ENCODE data around the gene CD59.

CD59 gene, protein sequence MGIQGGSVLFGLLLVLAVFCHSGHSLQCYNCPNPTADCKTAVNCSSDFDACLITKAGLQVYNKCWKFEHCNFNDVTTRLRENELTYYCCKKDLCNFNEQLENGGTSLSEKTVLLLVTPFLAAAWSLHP

DNA sequence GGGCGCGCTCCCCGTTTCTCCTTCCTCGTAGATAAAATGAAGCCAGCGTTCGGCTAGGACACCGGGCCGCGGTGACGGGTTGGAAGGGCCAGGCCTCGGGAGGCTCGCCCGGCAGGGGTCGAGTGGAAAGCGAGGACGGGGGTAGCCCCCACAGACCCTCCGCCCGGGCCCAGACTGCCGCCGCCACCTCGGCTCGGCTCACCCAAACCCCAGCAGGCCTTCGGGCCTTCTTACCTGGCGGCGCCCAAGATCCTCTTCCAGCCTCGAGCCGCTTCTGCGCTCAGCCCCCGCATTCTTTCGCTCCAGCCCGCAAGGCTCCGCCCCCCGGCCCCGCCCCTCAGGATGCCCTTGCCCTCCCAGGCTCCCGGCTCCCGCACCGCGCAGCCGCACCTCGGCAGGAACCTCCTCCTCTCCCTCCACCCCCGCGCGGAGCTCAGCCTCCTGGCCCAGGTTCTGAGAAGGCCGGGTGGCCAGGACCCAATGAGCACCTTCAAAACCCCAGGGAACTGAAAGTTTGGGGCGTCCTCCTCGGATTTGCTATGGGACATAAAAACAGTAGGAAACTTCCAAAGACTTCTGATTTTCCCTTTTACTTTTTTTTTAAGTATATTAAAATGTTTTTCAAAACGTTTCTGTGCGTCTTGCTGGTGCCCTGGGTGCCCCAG, at the start of gene CD59:
Gene CD59 (minus strand): TSS at position 276 of the 665 bp plus-strand sequence. CDS start 13,978 bp downstream, outside the sequence.
- Histone ChIP-seq H3K27ac (peak within 1 kb of the TSS; percentile 81), H3K4me1 (ENCODE audit: control insufficient read depth in 1 of 2, insufficient read depth in 1 of 2, low read depth in 1 of 2, low read length in 1 of 2) (peaks cover 34 to 37% of the 10 kb centered on the region in 2 experiments), H3K9me3 (no peaks in the 10 kb centered on the region), H3K4me3 (ENCODE audit: low read depth in 1 of 2, low read length in 1 of 2) (peak within 1 kb of the TSS; percentile 75 to 87), H3K27me3 (no peaks in the 10 kb centered on the region), H3K36me3 (no peaks in the 10 kb centered on the region)
- TF ChIP-seq, protein P1, sequence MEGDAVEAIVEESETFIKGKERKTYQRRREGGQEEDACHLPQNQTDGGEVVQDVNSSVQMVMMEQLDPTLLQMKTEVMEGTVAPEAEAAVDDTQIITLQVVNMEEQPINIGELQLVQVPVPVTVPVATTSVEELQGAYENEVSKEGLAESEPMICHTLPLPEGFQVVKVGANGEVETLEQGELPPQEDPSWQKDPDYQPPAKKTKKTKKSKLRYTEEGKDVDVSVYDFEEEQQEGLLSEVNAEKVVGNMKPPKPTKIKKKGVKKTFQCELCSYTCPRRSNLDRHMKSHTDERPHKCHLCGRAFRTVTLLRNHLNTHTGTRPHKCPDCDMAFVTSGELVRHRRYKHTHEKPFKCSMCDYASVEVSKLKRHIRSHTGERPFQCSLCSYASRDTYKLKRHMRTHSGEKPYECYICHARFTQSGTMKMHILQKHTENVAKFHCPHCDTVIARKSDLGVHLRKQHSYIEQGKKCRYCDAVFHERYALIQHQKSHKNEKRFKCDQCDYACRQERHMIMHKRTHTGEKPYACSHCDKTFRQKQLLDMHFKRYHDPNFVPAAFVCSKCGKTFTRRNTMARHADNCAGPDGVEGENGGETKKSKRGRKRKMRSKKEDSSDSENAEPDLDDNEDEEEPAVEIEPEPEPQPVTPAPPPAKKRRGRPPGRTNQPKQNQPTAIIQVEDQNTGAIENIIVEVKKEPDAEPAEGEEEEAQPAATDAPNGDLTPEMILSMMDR (IDR thresholded peaks at IDR 0.05): no peak

DNA sequence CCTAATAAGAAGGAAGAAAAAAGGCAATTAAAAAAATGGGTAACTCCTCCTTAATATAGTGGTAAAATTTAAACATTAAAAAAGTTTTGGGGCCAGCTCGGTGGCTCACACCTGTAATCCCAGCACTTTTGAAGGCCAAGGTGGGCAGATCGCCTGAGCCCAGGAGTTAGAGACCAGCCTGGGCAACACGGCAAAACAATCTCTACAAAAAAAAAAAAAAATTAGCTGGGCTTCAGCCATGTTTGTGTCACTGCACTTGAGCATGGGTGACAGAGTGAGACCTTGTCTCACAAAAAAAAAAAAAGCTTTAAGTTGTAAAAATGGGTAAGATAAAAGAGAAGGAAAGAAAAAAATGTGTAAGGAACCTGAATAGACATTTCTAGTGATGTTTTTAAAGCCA, 49.4 kb upstream of the CD59 start:
- peaks cover 0 to 3% of the 10 kb centered on the region in 2 experiments for H3K4me1 ChIP-seq (ENCODE audit: control insufficient read depth in 1 of 2, insufficient read depth in 1 of 2, low read depth in 1 of 2, low read length in 1 of 2)
- peaks cover 34% of the 10 kb centered on the region for H3K27me3 ChIP-seq
- no peak overlapping the region for H3K4me3 ChIP-seq (ENCODE audit: low read depth in 1 of 2, low read length in 1 of 2)
- H3K36me3 ChIP-seq: no peaks in the 10 kb centered on the region
- no peaks in the 10 kb centered on the region for H3K9me3 ChIP-seq
- H3K27ac ChIP-seq: no peak overlapping the region
- TF ChIP-seq, protein P1 (IDR thresholded peaks at IDR 0.05): no peak

DNA sequence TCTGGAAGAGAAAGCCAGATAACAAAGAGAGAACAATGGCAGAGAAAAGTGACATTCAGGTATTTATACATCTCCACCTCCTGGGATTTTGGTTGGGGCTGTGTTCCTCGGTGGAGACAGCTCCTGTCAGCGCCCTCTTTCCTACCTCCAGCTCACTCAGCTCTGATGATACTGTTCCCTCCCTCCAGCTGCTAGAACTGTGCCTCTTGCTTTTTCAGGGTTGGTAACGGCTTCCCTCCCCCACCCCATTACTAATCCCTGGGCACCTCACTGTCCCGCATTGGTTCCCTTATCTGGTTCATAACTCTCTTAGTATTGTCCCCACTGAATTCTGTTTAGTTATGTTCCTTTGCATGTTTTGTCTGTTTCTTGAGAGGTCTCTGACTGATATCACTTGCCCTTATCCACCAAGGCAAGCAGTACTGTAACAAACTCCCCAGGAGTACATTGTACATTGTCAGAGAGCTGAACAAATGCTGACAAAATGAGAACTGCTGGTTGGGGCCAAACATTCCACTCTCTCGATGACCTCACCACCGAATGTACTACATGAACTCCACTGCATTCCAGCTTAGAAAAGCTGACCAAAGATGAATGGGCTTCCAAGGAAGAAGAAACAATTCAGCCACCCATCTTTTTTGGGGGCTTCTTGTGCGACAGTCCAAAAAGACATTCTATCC, 43.8 kb upstream of the CD59 start:
- TF ChIP-seq, protein P1 (IDR thresholded peaks at IDR 0.05): no peak
- H3K4me3 ChIP-seq (ENCODE audit: low read depth in 1 of 2, low read length in 1 of 2): no peak overlapping the region
- no peaks in the 10 kb centered on the region for H3K9me3 ChIP-seq
- no peaks in the 10 kb centered on the region for H3K36me3 ChIP-seq
- peaks cover 2 to 3% of the 10 kb centered on the region in 2 experiments for H3K4me1 ChIP-seq (ENCODE audit: control insufficient read depth in 1 of 2, insufficient read depth in 1 of 2, low read depth in 1 of 2, low read length in 1 of 2)
- H3K27me3 ChIP-seq: peaks cover 70% of the 10 kb centered on the region
- no peak overlapping the region for H3K27ac ChIP-seq

DNA sequence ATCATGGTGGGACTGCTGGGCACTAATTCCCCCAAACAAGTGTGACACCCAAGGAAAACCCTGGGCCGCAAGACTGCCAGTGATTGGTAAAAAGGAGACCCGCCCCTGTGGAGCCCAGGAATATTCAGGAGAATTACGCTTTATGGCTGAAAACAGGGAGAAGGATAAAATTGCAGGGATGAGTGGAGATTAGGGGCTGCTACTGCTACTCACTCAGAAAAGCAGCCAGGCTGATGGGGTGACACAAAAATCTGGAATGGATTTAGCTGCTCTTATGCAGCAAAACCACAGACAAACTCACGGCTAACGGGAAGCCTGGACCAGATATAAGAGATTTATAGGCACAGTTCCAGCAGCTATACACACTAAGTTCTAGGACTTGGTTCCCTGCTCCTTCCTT, 42.5 kb upstream of the CD59 start:
- H3K4me3 ChIP-seq (ENCODE audit: low read depth in 1 of 2, low read length in 1 of 2): no peak overlapping the region
- TF ChIP-seq, protein P1 (IDR thresholded peaks at IDR 0.05): no peak
- peaks cover 9 to 10% of the 10 kb centered on the region in 2 experiments for H3K4me1 ChIP-seq (ENCODE audit: control insufficient read depth in 1 of 2, insufficient read depth in 1 of 2, low read depth in 1 of 2, low read length in 1 of 2)
- H3K36me3 ChIP-seq: no peaks in the 10 kb centered on the region
- H3K27me3 ChIP-seq: peaks cover 76% of the 10 kb centered on the region
- H3K9me3 ChIP-seq: no peaks in the 10 kb centered on the region
- H3K27ac ChIP-seq: no peak overlapping the region

DNA sequence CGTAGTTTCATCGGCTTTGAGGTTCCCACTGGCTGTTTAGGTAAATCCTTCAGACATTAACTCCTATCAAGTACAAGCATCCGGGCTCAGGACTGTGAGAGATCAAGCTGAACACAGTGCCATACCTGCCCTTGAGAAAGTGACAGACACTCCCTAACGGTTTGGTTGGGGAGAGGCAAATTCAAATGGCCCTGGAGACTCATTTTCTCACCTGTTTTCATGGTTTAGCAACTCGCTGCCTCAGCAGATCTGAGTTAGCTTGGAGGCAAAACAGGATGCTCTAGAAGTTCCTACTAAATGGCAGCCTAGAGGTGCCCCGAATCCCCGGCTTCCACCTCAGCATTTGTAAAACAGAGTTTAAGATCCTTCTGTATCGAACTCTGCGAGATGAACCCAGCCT, 41.7 kb upstream of the CD59 start:
- no peaks in the 10 kb centered on the region for H3K9me3 ChIP-seq
- H3K27me3 ChIP-seq: peaks cover 76% of the 10 kb centered on the region
- H3K4me1 ChIP-seq (ENCODE audit: control insufficient read depth in 1 of 2, insufficient read depth in 1 of 2, low read depth in 1 of 2, low read length in 1 of 2): peaks cover 16 to 18% of the 10 kb centered on the region in 2 experiments
- no peak overlapping the region for H3K4me3 ChIP-seq (ENCODE audit: low read depth in 1 of 2, low read length in 1 of 2)
- H3K36me3 ChIP-seq: no peaks in the 10 kb centered on the region
- TF ChIP-seq, protein P1 (IDR thresholded peaks at IDR 0.05): no peak
- H3K27ac ChIP-seq: no peak overlapping the region
